ENCODE data around the gene TMEM143.

DNA sequence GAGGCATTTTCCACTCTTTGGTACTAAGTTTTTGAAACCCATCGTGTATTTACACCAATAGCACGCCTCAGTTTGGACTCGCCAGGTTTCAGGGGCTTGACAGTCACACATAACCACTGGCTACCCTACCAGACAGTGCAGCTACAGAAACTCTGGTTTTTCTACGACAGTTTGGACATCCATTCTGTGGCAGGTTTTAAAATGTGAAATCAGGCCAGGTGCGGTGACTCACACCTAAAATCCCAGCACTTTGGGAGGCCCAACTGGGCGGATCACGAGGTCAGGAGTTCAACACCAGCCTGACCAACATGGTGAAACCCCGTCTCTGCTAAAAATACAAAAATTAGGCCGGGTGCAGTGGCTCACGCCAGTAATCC is 14.4 kb upstream of the TMEM143 start:
- TF ChIP-seq, protein P1, sequence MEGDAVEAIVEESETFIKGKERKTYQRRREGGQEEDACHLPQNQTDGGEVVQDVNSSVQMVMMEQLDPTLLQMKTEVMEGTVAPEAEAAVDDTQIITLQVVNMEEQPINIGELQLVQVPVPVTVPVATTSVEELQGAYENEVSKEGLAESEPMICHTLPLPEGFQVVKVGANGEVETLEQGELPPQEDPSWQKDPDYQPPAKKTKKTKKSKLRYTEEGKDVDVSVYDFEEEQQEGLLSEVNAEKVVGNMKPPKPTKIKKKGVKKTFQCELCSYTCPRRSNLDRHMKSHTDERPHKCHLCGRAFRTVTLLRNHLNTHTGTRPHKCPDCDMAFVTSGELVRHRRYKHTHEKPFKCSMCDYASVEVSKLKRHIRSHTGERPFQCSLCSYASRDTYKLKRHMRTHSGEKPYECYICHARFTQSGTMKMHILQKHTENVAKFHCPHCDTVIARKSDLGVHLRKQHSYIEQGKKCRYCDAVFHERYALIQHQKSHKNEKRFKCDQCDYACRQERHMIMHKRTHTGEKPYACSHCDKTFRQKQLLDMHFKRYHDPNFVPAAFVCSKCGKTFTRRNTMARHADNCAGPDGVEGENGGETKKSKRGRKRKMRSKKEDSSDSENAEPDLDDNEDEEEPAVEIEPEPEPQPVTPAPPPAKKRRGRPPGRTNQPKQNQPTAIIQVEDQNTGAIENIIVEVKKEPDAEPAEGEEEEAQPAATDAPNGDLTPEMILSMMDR (IDR thresholded peaks at IDR 0.05) = no peak
- TF ChIP-seq POLR2A (IDR thresholded peaks at IDR 0.05) = no peak
- no peak for TF ChIP-seq POLR2AphosphoS5 (IDR thresholded peaks at IDR 0.05; ENCODE audit: insufficient read depth in 1 of 2, low read depth in 1 of 2)
